HUDEP-2 (cell line): ENCODE data around the gene HEPHL1.

Experiments used
- DNase-seq, 76 experiments: peaks; one replicate each; lab custom pipeline; 2025; ENCODE audit not compliant: unreplicated experiment in 76 of 76; lab: John Stamatoyannopoulos, UW

The HEPHL1 gene

GRCh38 chr11:94127638-94128037 is 106.5 kb downstream of the HEPHL1 start:
- no peak for DNase-seq

GRCh38 chr11:94128291-94128745 is 107.2 kb downstream of the HEPHL1 start:
- peak in 3 of 76 experiments; percentile 12 to 48 (median 35) for DNase-seq

DNA sequence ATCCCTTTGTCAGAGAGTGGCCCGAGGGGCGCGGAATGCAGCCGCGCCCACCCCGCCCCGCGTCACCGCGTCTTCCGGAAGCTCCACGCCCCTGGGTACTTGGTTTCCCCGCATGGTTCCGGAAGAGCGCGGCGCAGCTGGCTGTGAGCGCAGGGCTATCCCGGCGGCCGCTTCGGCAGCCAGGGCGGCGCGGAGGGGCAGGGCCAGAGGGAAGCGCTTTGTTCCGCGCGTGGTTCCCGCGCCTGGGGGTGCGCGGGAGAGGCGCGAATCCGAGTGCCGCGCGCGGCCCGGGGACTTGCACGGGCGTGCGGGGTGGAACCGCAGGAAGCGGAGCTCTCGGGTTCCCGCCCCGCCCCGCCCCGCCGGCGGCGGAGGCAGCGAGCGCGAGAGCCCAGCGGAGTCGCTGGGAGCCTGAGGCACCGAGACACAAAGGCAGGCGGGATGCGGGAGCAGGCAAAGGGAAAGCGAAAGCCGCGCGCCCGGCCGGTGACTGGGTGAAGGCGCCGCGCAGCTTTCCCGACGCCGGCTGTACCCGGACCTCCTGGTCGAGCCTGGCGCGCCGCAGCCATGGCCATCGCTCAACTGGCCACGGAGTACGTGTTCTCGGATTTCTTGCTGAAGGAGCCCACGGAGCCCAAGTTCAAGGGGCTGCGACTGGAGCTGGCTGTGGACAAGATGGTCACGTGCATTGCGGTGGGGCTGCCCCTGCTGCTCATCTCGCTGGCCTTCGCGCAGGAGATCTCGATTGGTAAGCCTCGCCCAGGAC is 107.8 kb downstream of the HEPHL1 start, which contains the start of gene PANX1:
Gene PANX1 (plus strand): TSS at position 96 of the 766 bp plus-strand sequence. CDS start 472 bp downstream, at position 568.
- peak in 59 of 76 experiments; percentile 11 to 61 (median 41) for DNase-seq

DNA sequence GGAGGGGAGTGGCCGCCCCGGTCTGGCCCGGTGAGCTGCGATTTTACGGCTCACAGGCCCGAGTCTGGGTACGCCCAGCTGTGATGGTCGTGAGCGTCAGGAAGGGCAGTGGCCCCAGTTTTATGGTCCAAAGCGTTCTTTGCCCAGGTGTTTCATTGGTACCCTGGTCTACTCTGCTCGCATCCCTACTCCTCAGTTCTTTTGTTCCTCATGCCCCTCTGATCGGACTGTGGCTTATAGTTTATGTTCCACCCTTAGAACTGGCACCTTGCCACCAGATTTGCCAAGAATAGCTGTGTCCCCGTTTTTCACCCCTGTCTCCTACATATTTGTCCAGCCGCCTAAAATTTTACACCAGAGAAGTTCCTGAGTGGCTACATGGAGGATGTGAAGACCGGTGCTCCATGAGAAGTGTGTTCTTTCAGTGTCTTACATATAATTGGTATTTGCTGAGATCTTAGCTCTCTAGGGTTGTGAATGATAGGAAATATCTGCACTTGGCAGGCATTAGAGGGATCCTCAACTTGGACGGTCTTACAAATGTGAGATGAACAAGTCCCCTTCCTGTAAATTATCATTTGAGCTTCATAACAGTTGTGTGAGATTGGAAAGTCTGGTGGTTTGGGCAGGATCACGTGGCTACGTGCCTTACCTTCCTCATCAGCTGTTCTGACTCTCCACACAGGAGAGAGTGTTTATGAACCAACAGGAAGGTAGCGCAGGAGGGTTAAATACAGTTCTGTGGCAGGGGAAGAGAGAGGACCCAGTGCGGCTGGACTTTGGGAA is 108.6 kb downstream of the HEPHL1 start:
- DNase-seq, result peak in 9 of 76 experiments; percentile 5 to 45 (median 23)

DNA sequence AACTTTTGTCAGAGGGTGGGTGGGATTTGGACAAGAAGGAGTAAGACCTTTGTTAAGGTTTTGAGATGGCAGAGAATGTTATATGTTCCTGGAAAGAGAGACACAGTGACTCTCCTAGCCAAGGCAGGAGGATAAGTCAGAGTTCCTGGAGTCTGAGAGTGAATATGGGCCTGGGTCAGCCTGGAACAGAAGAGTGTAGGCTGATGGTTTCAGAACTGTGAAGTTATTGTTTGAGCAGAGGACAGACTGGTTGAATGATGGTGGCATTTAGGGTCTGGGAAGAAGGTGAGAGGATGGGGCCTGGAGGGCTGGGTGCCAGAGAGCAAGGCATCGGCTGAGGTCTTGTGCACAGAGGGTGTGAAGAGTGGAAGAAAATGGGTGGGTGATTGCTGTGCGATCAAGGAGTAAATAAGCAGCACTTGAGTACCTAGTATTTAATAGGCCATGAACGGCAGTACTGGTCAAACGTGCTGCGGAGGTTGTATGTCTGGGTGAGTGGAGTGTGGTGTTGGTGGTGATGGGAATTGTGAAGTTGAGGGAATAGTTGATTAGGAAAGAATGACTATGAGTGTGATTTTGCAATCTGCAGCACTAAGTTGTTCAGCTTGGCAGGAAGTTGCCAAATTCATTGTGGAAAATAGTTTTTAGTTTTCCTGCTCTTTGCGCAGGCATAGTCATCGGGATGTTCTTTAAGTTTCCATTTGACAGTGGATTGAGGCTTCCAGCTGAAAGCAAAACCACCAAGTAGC is 109.3 kb downstream of the HEPHL1 start:
- no peak for DNase-seq

GRCh38 chr11:94131047-94131717 is 110.0 kb downstream of the HEPHL1 start:
- no peak for DNase-seq

GRCh38 chr11:94131718-94132115 is 110.6 kb downstream of the HEPHL1 start:
- DNase-seq, result peak in 27 of 76 experiments; percentile 3 to 41 (median 24)

DNA sequence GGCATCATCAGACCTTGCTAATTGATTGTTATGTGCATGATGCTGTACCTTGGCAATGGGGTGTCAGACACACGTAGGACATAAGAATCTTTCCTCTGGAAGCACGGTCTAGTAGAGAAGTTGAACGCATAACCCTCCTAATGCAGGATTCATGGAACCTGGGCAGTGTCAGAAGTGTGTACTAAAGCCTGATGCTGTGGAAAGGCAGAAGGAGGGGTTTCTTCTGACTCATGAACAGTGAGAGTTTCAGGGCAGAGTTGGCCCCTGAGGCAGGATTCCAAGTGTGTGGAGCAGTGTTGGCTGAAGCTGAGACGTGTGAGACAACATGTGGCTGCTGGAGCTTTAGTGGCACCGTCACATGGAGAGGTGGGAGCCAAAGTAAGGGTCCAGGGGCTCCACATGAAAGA is 111.0 kb downstream of the HEPHL1 start:
- no peak for DNase-seq

- peak in 1 of 76 experiments; percentile 20 for DNase-seq
Observed at GRCh38 chr11:94132823-94133408, 111.8 kb downstream of the HEPHL1 start.

- no peak for DNase-seq
Observed at GRCh38 chr11:94133752-94134151, 112.6 kb downstream of the HEPHL1 start.

DNA sequence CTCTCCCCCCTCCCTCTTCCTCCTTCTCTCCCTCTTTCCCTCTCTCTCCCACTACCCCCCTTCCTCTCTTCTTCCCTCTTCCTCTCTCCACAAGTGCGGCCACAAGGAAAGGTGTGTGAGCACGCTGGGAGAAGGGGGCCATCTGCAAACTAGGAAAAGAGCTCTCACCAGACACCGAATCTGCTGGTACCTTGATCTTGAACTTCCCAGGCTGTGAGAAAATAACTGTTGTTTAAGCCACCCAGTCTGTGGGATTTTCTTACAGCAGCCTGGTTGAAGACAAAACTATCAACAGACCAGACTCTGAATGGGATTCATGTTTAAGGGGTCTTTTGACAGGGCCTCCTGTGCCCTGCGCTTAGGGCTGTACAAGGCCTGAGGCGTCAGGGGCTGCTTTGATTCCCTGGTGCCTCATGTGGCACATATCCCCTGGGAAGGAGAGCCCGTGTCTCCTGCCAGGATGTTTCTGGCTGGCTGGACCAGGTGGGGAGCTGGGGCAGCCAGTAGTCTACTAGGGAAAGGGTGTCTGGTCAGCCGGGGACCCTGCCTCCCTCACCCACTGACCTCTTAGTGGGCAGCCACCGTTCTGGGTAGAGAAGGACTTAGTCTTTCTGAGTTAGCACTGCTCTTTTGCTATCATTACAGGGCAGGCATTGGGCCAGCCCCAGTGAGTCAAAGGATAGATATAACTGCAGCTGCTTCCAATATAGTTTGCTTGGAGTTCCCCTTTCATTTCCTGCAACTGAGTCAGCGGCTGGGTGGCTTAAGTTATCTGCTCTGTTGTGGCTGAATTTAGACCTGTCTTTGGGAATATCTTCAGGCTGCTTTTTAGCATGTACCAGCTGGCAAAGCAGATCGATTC is 113.7 kb downstream of the HEPHL1 start:
- peak in 34 of 76 experiments; percentile 5 to 53 (median 29) for DNase-seq

DNA sequence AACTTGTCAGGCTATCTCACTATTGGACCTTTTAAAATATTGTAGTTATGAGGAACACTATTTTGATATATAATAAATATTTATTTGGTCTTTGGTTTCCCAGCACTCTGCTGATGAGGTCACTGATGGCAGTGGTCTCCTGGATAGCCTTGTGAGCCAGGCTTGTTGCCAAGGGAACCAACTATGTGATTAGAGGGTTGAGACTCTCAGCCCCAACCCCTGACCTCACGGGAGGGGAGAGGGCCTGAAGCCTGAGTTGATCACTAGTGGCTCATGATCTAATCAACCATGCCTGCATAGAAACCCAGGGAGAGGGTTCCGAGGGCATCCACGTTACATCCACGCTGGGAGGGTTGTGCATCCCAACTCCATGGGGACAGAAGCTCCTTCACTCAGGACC is 118.3 kb downstream of the HEPHL1 start:
- DNase-seq, result no peak

GRCh38 chr11:94140154-94140655 is 119.1 kb downstream of the HEPHL1 start:
- DNase-seq, result no peak

GRCh38 chr11:94141511-94142307 is 120.6 kb downstream of the HEPHL1 start:
- no peak for DNase-seq

- no peak for DNase-seq
Observed at GRCh38 chr11:94142308-94143281, 121.4 kb downstream of the HEPHL1 start.

GRCh38 chr11:94144216-94144615 is 123.1 kb downstream of the HEPHL1 start:
- DNase-seq, result no peak

GRCh38 chr11:94144664-94145063 is 123.5 kb downstream of the HEPHL1 start:
- DNase-seq, result no peak
